ENCODE results near the gene SCARB1.
"Not testable (repeated sequence)": the region's sequence is repeated elsewhere in the genome, so short reads cannot be mapped to it uniquely, and the experiment has no call there.

The SCARB1 gene, protein sequence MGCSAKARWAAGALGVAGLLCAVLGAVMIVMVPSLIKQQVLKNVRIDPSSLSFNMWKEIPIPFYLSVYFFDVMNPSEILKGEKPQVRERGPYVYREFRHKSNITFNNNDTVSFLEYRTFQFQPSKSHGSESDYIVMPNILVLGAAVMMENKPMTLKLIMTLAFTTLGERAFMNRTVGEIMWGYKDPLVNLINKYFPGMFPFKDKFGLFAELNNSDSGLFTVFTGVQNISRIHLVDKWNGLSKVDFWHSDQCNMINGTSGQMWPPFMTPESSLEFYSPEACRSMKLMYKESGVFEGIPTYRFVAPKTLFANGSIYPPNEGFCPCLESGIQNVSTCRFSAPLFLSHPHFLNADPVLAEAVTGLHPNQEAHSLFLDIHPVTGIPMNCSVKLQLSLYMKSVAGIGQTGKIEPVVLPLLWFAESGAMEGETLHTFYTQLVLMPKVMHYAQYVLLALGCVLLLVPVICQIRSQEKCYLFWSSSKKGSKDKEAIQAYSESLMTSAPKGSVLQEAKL

DNA sequence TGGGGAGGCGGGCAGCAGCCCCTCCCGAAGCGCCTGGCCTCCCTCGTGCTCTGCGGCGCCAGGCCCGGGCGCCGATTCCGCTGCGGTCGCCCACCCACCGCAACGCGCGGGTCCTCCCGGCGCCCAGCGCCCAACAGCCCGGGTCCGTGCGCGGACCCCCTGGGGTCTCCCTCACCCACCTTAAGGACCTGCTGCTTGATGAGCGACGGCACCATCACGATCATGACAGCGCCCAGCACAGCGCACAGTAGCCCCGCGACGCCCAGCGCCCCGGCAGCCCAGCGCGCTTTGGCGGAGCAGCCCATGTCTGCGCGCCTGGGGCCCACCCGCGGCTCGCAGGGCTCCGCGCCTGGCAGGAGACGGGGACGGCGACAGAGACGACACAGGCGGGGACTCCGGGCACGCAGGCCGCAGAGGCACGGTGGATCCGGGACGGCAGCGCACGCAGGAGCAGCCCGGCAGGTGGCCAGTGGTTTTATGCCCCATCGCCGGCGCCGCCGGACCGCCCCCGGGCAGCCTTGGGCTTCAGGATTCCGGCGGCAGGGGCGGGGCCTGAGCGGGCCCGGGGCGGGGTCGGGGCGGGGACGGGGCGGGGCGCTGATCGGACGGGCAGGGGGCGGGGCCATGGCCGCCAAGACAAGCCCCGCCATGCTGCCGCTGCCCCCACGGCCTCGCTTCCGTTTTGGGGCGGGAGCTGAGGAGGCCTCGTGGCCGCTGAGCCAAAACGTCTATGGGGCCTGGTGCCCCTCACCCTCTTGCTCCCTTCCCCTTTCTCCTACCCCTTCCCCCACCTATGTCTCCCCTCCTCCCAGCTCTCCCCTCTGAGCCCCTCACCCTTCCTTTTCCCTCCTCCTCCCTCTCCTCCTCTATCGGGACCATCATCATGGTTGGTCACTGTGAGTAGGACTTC, at the start of gene SCARB1:
TSS of gene SCARB1 (minus strand) at position 449 of the 910 bp plus-strand sequence. CDS start at position 305, 144 bp downstream.
- Mint-ChIP-seq H3K4me1 (ENCODE audit: low read depth) (peaks cover 29% of the 10 kb centered on the region), H3K36me3 (ENCODE audit: low read depth) (peaks cover 26% of the 10 kb centered on the region), H3K9me3 (no peaks in the 10 kb centered on the region), H3K27me3 (peaks cover 4% of the 10 kb centered on the region), H3K27ac (peak within 1 kb of the TSS; percentile 85), H3K4me3 (peak within 1 kb of the TSS; percentile 86)
- peak; percentile 93 for DNase-seq

DNA sequence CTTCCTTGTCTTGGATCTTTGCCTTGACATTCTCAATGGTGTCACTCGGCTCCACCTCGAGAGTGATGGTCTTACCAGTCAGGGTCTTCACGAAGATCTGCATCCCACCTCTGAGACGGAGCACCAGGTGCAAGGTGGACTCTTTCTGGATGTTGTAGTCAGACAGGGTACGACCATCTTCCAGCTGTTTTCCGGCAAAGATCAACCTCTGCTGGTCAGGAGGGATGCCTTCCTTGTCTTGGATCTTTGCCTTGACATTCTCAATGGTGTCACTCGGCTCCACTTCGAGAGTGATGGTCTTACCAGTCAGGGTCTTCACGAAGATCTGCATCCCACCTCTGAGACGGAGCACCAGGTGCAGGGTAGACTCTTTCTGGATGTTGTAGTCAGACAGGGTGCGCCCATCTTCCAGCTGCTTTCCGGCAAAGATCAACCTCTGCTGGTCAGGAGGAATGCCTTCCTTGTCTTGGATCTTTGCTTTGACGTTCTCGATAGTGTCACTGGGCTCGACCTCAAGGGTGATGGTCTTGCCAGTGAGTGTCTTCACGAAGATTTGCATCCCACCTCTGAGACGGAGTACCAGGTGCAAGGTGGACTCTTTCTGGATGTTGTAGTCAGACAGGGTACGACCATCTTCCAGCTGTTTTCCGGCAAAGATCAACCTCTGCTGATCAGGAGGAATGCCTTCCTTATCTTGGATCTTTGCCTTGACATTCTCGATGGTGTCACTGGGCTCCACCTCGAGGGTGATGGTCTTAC, 49.0 kb upstream of the SCARB1 start:
- H3K9me3 Mint-ChIP-seq, H3K27me3 Mint-ChIP-seq, DNase-seq: not testable (repeated sequence)
- H3K36me3 Mint-ChIP-seq (ENCODE audit: low read depth): peaks cover 43% of the 10 kb centered on the region
- peaks cover 69% of the 10 kb centered on the region for H3K4me1 Mint-ChIP-seq (ENCODE audit: low read depth)
- peak overlapping the region; percentile 100 for H3K4me3 Mint-ChIP-seq
- H3K27ac Mint-ChIP-seq: peak overlapping the region; percentile 100

DNA sequence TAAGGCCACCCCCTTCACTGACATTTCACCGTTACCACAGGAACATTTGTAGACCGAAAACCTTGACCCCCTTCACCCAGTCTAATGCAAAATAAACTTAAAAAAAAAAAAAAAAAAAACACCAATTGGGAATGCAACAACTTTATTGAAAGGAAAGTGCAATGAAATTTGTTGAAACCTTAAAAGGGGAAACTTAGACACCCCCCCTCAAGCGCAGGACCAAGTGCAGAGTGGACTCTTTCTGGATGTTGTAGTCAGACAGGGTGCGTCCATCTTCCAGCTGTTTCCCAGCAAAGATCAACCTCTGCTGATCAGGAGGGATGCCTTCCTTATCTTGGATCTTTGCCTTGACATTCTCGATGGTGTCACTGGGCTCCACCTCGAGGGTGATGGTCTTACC, 47.9 kb upstream of the SCARB1 start:
- Mint-ChIP-seq H3K4me3 (peak overlapping the region; percentile 64), H3K27ac (peak overlapping the region; percentile 83), H3K4me1 (ENCODE audit: low read depth) (peaks cover 60% of the 10 kb centered on the region), H3K36me3 (ENCODE audit: low read depth) (peaks cover 43% of the 10 kb centered on the region)
- H3K9me3 Mint-ChIP-seq, DNase-seq, H3K27me3 Mint-ChIP-seq: not testable (repeated sequence)

DNA sequence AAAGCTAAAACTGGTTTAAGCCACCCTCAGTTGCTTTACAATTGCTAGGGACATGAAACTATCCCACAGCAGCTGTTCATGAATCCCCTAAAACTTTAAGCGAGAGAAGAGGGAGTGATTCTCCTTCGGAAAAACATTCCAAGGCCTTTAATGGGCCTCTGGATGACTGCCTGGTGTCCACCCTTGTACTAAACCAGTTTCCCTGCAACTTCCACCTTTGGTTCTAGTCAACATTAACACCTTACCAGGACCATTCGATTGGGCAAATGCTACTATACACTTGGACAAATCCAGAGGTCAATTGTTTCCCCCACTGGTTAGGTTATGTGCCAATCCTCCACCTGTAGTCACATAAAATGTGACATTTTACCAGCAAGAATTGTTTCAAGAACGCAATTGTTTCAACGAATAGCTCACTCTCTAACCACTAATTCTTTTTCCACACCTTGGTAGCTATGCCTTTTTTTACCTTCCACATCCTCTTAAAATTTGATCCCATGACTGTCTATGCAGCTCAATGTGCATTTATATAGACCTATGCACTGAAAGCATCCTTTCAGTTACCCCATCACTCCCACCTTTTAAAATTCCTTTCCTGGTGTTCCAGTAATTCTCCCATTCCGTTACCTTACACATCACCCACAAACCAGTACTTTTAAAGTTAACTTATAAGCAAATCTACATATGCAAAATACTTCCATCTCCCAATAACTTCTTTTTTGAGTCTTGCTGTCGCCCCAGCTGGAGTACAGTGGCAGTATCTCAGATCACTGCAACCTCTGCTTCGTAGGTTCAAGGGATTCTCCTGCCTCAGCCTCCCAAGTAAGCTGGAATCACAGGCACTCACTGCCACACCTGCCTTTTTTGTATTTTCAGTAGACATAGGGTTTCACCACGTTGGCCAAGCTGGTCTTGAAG, 47.2 kb upstream of the SCARB1 start:
- H3K27me3 Mint-ChIP-seq: peaks cover 4% of the 10 kb centered on the region
- peak overlapping the region; percentile 64 for H3K4me3 Mint-ChIP-seq
- no peak for DNase-seq
- peaks cover 58% of the 10 kb centered on the region for H3K4me1 Mint-ChIP-seq (ENCODE audit: low read depth)
- peak overlapping the region; percentile 83 for H3K27ac Mint-ChIP-seq
- peaks cover 43% of the 10 kb centered on the region for H3K36me3 Mint-ChIP-seq (ENCODE audit: low read depth)
- H3K9me3 Mint-ChIP-seq: no peaks in the 10 kb centered on the region

DNA sequence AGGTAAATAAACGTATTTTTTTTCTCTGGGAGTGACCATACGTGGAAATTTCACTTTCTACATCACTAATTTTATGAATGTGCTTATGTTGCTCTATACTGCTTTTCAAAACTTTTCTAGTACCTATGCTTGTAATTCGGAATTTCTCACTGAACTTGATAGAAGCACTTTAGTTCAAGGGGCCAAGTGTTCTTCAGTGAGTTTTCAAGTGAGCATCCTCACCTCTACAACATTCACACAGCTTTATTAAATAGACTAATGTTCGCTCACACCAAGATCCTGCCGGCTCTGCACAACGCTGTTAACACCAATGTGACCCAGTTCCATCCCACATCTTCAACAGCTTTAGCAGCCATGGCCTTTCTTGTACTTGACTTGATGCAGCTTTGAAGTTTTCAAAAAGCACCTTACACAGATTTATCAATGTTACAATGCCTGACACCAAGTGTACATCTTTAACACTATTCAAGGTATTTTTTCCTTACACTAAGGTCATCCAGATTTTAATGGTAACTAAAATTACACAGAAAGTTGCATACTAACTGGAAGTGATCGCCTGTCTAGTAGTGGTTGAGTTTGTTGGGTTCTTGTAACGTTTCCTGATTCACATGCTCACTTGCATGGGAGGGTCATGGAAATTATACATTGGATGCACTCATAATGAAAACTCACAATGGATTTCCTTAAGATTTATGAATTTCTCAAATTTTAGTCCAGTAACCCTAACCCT, 46.3 kb upstream of the SCARB1 start:
- Mint-ChIP-seq H3K27me3 (peaks cover 4% of the 10 kb centered on the region), H3K27ac (peak overlapping the region; percentile 83), H3K36me3 (ENCODE audit: low read depth) (peaks cover 43% of the 10 kb centered on the region), H3K9me3 (no peaks in the 10 kb centered on the region), H3K4me3 (peak overlapping the region; percentile 64), H3K4me1 (ENCODE audit: low read depth) (peaks cover 51% of the 10 kb centered on the region)
- DNase-seq: no peak

DNA sequence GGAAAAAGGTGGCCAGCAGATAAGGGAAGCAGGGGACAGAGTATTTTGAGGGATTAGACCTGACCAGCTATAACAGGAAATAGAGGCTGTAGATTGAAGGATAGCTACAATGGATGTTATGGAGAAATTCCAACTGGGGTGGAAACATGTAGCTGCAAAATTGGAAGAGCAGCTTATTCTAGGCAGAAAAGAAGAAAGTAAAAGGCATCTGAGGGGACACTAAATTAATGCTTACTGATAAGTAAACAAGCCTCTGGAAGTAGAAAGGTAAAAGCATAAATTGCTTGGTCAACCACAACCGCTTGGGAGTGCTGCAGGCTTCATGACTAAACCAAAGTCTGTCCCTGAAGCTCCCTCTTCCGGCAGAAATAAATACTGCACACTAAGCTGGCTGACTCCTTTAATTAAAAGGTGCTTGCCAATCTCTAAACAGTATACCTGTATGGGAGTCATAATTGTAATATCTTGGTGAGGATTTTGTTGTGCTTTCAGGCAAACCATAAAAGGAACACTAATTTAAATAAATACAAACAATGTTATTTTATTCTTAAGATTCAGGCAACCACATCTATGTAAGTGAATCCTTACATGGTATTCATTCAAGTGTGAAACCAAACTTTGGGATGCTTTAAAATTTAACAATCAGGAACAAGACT, 43.1 kb upstream of the SCARB1 start:
- no peaks in the 10 kb centered on the region for H3K9me3 Mint-ChIP-seq
- peak; percentile 77 for DNase-seq
- peak overlapping the region; percentile 1 for H3K27ac Mint-ChIP-seq
- peaks cover 31% of the 10 kb centered on the region for H3K4me1 Mint-ChIP-seq (ENCODE audit: low read depth)
- no peaks in the 10 kb centered on the region for H3K27me3 Mint-ChIP-seq
- peaks cover 17% of the 10 kb centered on the region for H3K36me3 Mint-ChIP-seq (ENCODE audit: low read depth)
- no peak overlapping the region for H3K4me3 Mint-ChIP-seq

DNA sequence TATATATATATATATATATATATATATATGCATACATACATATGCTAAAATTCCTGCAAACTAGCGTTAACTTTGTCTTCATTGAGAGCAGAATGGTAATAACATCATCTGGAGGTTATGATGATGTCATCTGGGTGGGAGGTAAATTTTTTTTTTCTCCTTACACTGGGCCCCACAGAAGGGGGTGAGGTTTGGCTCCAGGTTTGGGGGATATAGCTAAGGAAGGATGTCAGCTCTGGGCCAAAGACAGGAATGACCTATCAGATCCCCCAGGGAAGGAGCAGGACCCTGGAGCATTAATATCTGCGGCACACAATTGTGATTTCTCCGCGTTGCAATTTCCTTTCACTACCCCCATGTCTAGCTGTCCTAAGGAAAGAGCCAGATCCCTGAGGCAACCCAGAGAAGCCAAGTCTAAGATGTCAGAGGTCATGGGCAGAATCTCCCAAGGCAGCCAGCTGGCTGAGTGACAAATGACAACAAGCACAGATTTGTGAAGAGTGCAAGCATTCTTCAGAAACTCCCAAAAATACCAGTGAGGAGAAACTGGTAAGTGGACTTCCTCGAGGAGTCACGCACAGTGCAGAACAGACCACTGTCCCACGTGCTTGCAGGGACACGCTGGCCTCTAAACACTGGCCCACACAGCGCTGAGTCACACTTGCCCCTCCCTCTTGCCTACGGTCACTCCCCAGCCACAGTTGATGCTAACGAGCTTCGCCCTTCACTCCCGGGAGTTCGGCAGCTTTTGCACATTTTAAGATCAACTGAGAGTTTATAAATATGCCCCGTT, 40.8 kb upstream of the SCARB1 start:
- no peak for DNase-seq
- Mint-ChIP-seq H3K27me3 (no peaks in the 10 kb centered on the region), H3K4me3 (no peak overlapping the region), H3K9me3 (no peaks in the 10 kb centered on the region), H3K36me3 (ENCODE audit: low read depth) (no peaks in the 10 kb centered on the region), H3K4me1 (ENCODE audit: low read depth) (peaks cover 11% of the 10 kb centered on the region), H3K27ac (no peak overlapping the region)

DNA sequence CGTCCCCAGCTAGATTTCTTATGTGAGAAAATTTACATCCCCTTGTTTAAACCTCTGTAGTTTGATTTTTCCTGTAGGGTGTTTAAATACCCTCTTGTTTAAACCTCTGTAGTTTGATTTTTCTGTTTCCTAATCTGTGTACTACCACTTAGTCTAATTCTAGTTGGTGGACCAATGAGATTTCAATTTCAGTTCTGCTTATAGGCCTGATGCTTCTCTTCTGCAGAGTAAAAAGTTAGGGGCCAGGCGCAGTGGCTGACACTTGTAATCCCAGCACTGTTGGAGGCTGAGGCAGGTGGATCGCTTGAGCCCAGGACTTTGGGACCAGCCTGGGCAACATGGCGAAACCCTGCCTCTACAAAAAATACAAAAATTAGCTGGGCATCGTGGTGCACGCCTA, 39.3 kb upstream of the SCARB1 start:
- no peak for DNase-seq
- Mint-ChIP-seq H3K27ac (no peak overlapping the region), H3K9me3 (no peaks in the 10 kb centered on the region), H3K27me3 (no peaks in the 10 kb centered on the region), H3K4me1 (ENCODE audit: low read depth) (peaks cover 23% of the 10 kb centered on the region), H3K36me3 (ENCODE audit: low read depth) (no peaks in the 10 kb centered on the region), H3K4me3 (no peak overlapping the region)

DNA sequence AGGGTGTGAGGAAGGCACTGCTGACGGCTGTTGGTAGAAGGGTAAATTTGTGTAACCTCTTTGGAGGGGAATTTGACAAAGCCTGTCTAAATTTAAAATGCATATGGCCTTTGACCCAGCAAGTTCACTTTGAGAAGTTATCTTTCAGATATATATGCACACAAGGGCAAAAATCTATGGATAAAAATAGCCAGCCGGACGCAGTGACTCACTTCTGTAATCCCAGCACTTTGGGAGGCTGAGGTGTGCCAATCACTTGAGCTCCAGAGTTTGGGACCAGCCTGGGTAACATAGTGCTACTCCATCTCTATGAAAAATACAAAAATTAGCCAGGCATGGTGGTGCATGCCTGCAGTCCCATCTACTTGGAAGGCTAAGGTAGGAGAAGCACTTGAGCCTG, 37.3 kb upstream of the SCARB1 start:
- Mint-ChIP-seq H3K27ac (no peak overlapping the region), H3K9me3 (no peaks in the 10 kb centered on the region), H3K4me3 (no peak overlapping the region), H3K27me3 (no peaks in the 10 kb centered on the region), H3K36me3 (ENCODE audit: low read depth) (no peaks in the 10 kb centered on the region), H3K4me1 (ENCODE audit: low read depth) (peaks cover 17% of the 10 kb centered on the region)
- DNase-seq: no peak

DNA sequence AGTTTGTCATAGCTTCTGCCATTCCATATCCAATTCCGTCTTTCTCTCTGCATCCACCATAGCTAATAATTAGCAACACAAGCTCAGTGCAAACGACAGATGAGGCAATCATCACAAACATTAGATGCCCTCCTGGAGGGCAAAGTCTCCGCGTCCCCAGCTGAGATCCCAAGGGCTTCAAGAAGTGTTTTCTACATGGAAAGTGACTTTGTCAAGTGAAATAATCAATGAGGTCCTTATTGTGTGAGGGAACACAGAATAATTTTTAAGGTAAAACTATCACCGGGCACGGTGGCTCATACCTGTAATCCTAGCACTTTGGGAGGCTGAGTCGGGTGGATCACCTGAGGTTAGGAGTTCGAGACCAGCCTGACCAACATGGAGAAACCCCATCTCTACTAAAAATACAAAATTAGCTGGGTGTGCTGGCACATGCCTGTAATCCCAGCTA, 36.7 kb upstream of the SCARB1 start:
- H3K4me1 Mint-ChIP-seq (ENCODE audit: low read depth): peaks cover 15% of the 10 kb centered on the region
- H3K36me3 Mint-ChIP-seq (ENCODE audit: low read depth); DNase-seq; H3K4me3 Mint-ChIP-seq; H3K27me3 Mint-ChIP-seq; H3K9me3 Mint-ChIP-seq; H3K27ac Mint-ChIP-seq: not testable (repeated sequence)

DNA sequence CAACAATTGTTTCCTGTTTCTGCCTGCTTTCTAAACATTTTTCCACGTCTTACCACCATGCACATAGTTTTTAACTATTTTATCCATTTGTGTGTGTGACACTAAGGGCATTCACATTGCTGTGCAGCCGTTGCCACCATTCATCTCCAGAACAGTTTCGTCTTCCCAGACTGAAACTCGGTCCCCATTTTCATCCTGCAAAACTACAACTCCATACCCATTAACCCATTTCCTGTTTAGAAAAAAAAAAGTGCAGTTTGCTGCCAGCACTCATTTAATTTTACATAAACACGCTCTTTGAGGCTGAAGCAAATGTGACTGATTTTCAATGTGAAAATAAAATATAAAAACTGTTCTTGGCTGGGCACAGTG, 35.2 kb upstream of the SCARB1 start:
- H3K4me1 Mint-ChIP-seq (ENCODE audit: low read depth): peaks cover 12% of the 10 kb centered on the region
- H3K4me3 Mint-ChIP-seq: no peak overlapping the region
- H3K36me3 Mint-ChIP-seq (ENCODE audit: low read depth): no peaks in the 10 kb centered on the region
- no peaks in the 10 kb centered on the region for H3K27me3 Mint-ChIP-seq
- H3K27ac Mint-ChIP-seq: no peak overlapping the region
- no peak for DNase-seq
- H3K9me3 Mint-ChIP-seq: no peaks in the 10 kb centered on the region

All from activated T-cell treated with anti-CD3 and anti-CD28 coated beads, Interleukin-2, amount 50 U/mL, for 24 hours (primary cell).